ENCODE data around the gene ZFYVE21. TPM values are rescaled to one million over a fixed set of nuclear protein-coding genes. Genes with fewer than 3 reads are reported as not detected.

Gene ZFYVE21
- total and polyA plus RNA-seq, 10 donors: 21.8 to 71.1 (median 46.0) TPM

DNA sequence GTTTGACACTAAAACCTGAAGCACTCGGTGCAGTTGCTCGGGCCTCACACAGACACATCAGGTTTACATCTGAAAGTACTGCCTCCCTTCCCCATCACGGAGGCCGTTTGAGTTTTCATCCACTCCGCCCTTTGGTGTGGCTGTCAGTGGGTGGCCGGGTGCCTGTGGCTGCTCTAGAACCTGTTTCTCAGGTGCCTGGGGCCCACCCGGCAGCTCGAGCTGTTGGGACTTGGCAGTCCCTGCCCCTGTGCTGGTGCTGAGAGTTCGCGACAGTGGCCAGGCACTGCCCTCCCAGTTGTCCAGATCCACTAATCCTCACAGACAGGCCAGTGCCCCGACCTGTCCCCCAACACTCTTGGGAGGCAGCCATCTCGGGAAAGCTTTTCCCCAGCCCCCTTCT, 22.7 kb upstream of the ZFYVE21 start:
- DNase-seq: peak; percentile 72
- peaks cover 0 to 99% (median 42%) of the 10 kb centered on the region in 6 donors for H3K36me3 ChIP-seq

DNA sequence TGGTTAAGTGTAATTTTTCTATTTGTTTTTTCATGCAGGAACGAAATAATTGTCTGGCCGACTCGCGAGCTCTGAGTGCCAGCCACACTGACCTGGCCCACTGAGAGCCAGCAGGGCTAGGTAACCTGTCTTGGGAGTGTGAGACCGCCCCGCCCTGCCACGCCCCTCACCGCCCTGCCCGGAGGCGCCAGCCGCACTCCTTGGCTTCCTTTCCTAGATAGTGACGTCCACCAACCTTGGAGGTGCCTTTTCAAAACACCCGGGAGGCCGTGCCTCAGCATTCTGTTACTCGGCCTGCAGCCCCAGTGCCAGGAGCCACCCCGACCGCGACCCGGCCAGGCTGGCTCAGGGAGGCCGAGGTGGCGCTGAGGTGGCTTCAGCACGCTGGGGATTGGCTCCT, 22.1 kb upstream of the ZFYVE21 start:
- Histone ChIP-seq H3K27ac (peak overlapping the region in 2 of 8 donors; percentile 74 to 78), H3K9me3 (no peaks in the 10 kb centered on the region), H3K4me3 (no peak overlapping the region), H3K4me1 (peaks cover 38 to 100% (median 71%) of the 10 kb centered on the region in 6 donors), H3K27me3 (replicated peaks in 1 of 7) (no peaks in the 10 kb centered on the region), H3K36me3 (peaks cover 0 to 99% (median 45%) of the 10 kb centered on the region in 6 donors)
- peak; percentile 63 for DNase-seq
- 81 to 95% (median 88%) methylated on average over 22 of the region's 22 CpGs for WGBS, 5 donors
- intact Hi-C loops (cut with DNase I; ENCODE audit: low total_unique reads): no loop called here
- peak in 1 of 3 donors; percentile 53 for TF ChIP-seq POLR2AphosphoS5 (IDR thresholded peaks at IDR 0.05)
- TF ChIP-seq, protein P1, sequence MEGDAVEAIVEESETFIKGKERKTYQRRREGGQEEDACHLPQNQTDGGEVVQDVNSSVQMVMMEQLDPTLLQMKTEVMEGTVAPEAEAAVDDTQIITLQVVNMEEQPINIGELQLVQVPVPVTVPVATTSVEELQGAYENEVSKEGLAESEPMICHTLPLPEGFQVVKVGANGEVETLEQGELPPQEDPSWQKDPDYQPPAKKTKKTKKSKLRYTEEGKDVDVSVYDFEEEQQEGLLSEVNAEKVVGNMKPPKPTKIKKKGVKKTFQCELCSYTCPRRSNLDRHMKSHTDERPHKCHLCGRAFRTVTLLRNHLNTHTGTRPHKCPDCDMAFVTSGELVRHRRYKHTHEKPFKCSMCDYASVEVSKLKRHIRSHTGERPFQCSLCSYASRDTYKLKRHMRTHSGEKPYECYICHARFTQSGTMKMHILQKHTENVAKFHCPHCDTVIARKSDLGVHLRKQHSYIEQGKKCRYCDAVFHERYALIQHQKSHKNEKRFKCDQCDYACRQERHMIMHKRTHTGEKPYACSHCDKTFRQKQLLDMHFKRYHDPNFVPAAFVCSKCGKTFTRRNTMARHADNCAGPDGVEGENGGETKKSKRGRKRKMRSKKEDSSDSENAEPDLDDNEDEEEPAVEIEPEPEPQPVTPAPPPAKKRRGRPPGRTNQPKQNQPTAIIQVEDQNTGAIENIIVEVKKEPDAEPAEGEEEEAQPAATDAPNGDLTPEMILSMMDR (IDR thresholded peaks at IDR 0.05 in 8 of 11, conservative IDR thresholded peaks at IDR 0.05 in 3 of 11): no peak

More for the DNA sequence above, 22.7 kb upstream of the ZFYVE21 start:
- peaks cover 32 to 100% (median 67%) of the 10 kb centered on the region in 6 donors for H3K4me1 ChIP-seq
- peak overlapping the region in 2 of 8 donors; percentile 74 to 78 for H3K27ac ChIP-seq
- H3K4me3 ChIP-seq: no peak overlapping the region
- no peaks in the 10 kb centered on the region for H3K27me3 ChIP-seq (replicated peaks in 1 of 7)
- TF ChIP-seq, protein P1 (IDR thresholded peaks at IDR 0.05 in 8 of 11, conservative IDR thresholded peaks at IDR 0.05 in 3 of 11): no peak
- TF ChIP-seq POLR2AphosphoS5 (IDR thresholded peaks at IDR 0.05) (no peak), POLR2A (IDR thresholded peaks at IDR 0.05) (no peak)
- intact Hi-C loops (cut with DNase I; ENCODE audit: low total_unique reads): no loop called here
- no peaks in the 10 kb centered on the region for H3K9me3 ChIP-seq
- 80 to 95% (median 90%) methylated on average over 12 of the region's 12 CpGs for WGBS, 5 donors

DNA sequence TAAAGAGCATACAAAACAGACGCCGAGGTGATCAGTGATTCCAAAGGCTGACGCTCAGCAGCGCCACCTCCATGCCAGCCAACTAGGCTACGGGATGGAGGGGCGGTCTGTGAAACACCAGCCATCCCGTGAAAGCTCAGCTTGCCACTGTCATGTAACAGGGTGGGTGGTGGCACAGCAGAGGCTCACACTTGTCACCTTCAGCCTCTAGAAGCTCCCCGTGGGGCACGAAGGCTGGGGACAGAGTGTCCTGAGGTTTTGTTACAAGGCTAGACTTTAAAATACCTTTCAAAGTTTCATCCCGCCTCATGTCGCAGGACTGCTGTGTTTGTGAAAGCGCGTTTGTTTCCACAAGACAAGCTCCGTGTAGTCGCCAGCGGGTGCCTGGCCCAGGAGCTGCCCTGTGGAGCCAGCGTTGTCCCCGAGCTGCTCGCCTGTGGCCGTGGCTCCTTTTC, 21.0 kb upstream of the ZFYVE21 start:
- no peaks in the 10 kb centered on the region for H3K27me3 ChIP-seq (replicated peaks in 1 of 7)
- no peaks in the 10 kb centered on the region for H3K9me3 ChIP-seq
- H3K4me3 ChIP-seq: no peak overlapping the region
- peak; percentile 64 for DNase-seq
- peaks cover 0 to 99% (median 47%) of the 10 kb centered on the region in 6 donors for H3K36me3 ChIP-seq
- WGBS, 5 donors: 89 to 96% (median 92%) methylated on average over 19 to 20 of the region's 20 CpGs
- TF ChIP-seq POLR2A (IDR thresholded peaks at IDR 0.05) (no peak), POLR2AphosphoS5 (IDR thresholded peaks at IDR 0.05) (peak in 2 of 3 donors; percentile 3 to 48)
- peaks cover 38 to 100% (median 71%) of the 10 kb centered on the region in 6 donors for H3K4me1 ChIP-seq
- intact Hi-C loops (cut with DNase I; ENCODE audit: low total_unique reads): no loop called here
- no peak overlapping the region for H3K27ac ChIP-seq

DNA sequence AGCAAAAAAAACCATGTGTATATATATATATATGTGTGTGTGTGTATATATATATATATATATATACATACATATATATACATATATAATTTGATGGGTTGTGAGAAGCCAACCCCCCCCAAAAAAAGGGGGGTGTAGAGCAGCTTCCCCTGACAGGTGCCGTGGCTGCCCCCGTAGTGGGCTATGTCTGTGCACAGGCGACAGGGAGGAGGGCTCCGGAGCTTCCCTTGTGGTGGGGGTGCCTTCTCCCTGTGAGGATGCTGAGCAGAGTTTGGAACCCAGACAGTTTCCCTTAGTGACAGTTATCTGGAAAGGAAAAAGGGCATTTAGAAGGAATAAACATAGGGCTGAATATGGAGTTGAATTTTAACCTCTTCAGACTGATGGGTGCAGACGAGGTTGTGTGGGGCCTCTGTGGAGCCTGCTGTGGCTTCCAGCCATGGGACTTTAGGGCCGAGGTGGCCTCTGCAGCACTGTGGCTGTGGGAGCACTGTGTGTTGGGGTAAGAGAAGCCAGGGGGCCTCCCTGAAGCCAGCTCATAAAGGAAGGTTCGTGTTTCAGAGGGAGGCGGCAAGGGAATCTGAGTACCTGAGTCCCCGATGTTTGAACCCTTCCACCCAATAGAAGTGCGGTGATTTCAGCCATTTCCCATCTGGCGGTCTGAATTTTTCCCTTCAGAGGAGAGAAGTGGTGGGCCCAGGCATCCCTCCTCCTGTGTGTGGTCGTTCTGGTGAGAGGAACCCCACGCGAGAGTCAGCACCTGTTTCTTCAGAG, 20.1 kb upstream of the ZFYVE21 start:
- peak; percentile 46 for DNase-seq
- intact Hi-C loops (cut with DNase I; ENCODE audit: low total_unique reads): no loop called here
- Histone ChIP-seq H3K36me3 (peaks cover 0 to 99% (median 51%) of the 10 kb centered on the region in 6 donors), H3K9me3 (no peaks in the 10 kb centered on the region), H3K4me1 (peaks cover 34 to 100% (median 71%) of the 10 kb centered on the region in 6 donors), H3K27ac (peak overlapping the region in 4 of 8 donors; percentile 52 to 86 (median 78)), H3K27me3 (replicated peaks in 1 of 7) (no peaks in the 10 kb centered on the region), H3K4me3 (no peak overlapping the region)
- TF ChIP-seq POLR2AphosphoS5 (IDR thresholded peaks at IDR 0.05) (no peak), POLR2A (IDR thresholded peaks at IDR 0.05) (no peak)
- TF ChIP-seq, protein P1 (IDR thresholded peaks at IDR 0.05 in 8 of 11, conservative IDR thresholded peaks at IDR 0.05 in 3 of 11): no peak
- WGBS, 5 donors: 62 to 82% (median 74%) methylated on average over 14 of the region's 14 CpGs

Data from spleen (tissue), 11 donors.